Mammary epithelial cell (primary cell): ENCODE data around the gene CDH20.

ENCODE experiments used
- EZH2 ChIP-seq: IDR thresholded peaks from 2 replicates; pipeline ENCODE4 v1.6.1; 2012; ENCODE audit warnings: low read length, inconsistent platforms, borderline replicate concordance
- TF ChIP-seq, protein P1 (sequence below), 2 donors: IDR thresholded peaks in 1 of 2; conservative IDR thresholded peaks in 1 of 2; 2 replicates each; pipeline ENCODE4 v1.5.1; 2011 to 2012; ENCODE audit warnings: inconsistent platforms in 2 of 2, low read length in 2 of 2, mild to moderate bottlenecking in 2 of 2, control low read depth in 1 of 2, low read depth in 1 of 2; ENCODE audit not compliant: insufficient read depth in 1 of 2; ENCODE audit errors: extremely low read depth in 1 of 2

DNA sequence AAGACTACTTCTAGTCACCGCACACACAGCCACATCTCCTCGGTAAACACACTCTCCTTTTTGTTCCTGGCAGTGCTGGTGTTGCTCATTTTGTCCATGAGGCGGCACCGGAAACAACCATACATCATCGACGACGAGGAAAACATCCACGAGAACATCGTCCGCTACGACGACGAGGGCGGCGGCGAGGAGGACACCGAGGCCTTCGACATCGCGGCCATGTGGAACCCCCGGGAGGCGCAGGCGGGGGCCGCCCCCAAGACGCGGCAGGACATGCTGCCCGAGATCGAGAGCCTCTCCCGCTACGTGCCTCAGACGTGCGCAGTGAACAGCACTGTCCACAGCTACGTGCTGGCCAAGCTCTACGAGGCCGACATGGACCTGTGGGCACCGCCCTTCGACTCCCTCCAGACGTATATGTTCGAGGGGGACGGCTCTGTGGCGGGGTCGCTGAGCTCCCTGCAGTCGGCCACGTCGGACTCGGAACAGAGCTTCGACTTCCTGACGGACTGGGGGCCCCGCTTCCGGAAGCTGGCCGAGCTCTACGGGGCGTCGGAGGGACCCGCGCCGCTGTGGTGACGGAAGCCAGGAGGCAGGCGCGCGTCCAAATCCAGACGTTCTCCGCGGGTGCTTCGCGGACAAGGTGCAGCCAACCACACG lies 221.0 kb downstream of the CDH20 start:
- TF ChIP-seq, protein P1, sequence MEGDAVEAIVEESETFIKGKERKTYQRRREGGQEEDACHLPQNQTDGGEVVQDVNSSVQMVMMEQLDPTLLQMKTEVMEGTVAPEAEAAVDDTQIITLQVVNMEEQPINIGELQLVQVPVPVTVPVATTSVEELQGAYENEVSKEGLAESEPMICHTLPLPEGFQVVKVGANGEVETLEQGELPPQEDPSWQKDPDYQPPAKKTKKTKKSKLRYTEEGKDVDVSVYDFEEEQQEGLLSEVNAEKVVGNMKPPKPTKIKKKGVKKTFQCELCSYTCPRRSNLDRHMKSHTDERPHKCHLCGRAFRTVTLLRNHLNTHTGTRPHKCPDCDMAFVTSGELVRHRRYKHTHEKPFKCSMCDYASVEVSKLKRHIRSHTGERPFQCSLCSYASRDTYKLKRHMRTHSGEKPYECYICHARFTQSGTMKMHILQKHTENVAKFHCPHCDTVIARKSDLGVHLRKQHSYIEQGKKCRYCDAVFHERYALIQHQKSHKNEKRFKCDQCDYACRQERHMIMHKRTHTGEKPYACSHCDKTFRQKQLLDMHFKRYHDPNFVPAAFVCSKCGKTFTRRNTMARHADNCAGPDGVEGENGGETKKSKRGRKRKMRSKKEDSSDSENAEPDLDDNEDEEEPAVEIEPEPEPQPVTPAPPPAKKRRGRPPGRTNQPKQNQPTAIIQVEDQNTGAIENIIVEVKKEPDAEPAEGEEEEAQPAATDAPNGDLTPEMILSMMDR (conservative IDR thresholded peaks at IDR 0.05 in 1 of 2, IDR thresholded peaks at IDR 0.05 in 1 of 2; ENCODE audit: extremely low read depth in 1 of 2, insufficient read depth in 1 of 2, low read depth in 1 of 2, low read length in 2 of 2), result no peak
- no peak for TF ChIP-seq EZH2
